Activated CD4-positive, alpha-beta T cell treated with anti-CD3 and anti-CD28 coated beads, Interleukin-2, amount 50 U/mL, for 4 hours (primary cell): ENCODE measurements around the gene MGRN1.

ENCODE experiments used
- DNase-seq, 2 experiments: peaks; one replicate each; pipeline ENCODE4 v3.0.0-alpha.2; 2020

Gene MGRN1

GRCh38 chr16:4606354-4606753, 18.3 kb upstream of the MGRN1 start:
- DNase-seq = no peak

DNA sequence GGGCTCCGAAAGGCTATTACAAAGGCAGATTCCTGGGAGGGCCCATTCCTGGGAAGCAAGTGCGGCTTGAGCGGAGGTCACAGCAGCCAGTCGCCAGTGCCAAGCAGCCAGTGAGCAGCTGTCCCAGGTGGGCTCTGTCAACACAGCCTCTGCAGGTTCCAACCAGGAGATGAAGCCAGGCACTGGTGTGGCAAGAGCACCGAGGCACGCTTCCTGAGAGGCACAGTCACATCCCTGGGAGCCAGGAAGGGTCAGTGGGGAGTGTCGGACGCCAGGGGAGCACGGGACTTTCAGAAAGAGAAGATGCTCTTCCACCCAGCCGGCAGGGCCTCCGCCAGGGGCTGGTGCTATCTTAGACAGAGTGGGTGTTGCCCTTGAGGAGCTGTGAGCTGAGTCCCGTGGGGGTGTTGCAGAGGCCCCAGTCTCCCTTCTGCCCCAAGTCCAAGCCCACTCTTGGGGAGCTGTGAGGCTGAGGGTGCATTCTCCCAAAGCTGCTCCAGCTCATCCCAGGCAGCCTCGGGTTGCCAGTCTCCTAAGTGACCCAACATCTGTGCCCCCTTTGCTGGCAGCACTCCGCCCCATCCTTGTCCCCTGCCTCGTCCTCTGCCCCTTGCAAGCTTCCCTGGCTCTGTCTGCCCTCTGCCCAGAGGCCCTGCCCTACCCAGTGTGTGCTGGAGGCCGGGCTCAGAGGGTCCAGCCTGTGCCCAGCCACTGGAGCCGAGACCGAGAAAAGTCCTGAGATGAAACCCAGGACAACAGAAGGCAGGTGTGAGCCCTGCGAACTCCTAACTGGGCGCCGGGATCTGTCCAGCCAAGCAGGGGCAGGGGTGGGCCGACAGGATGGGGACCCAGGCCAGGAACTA, 16.6 kb upstream of the MGRN1 start:
- no peak for DNase-seq

- DNase-seq = no peak
Observed at GRCh38 chr16:4608704-4608980, 16.0 kb upstream of the MGRN1 start.

DNA sequence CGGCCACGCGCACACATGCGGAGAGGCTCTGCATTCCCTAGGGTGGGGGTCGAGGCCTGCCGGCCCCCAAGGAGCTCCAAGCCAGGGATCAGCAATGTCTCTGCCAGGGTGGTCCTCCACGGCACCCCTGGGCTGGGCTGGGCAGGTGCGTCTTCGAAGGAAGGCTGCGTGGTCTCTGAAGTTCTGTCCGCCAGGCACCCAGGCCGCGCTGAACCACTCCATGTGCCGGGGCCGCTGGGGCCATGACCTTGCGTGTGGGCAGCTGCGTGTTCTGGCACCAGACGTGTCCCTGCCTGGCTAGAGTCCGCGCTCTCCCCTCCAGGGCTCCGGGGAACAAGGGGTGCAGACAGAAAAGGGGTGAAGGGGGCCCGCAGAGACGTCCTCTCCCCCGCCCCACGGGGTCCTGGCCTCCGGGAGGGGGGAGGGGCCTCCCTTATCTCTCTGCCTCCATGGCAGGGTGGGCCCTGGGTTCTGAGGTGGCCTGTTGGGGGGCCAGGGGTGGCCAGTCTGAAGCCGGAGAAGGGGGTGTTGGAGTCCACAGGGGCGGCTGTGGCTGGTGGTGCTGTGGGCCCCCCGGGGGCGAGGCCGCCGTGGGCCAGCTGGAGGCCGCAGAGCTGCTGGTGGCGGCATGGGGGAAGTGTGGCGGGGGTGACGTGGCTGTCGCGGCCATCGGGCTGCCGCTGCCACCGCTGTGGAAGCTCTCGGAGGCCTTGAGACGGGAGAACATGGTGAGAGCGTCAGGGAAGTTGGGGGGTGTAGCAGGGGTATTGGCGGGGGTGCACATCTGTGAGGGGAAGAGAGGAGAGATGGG, 15.2 kb upstream of the MGRN1 start:
- DNase-seq = no peak

- no peak for DNase-seq
Observed at GRCh38 chr16:4610011-4611005, 14.3 kb upstream of the MGRN1 start.

DNA sequence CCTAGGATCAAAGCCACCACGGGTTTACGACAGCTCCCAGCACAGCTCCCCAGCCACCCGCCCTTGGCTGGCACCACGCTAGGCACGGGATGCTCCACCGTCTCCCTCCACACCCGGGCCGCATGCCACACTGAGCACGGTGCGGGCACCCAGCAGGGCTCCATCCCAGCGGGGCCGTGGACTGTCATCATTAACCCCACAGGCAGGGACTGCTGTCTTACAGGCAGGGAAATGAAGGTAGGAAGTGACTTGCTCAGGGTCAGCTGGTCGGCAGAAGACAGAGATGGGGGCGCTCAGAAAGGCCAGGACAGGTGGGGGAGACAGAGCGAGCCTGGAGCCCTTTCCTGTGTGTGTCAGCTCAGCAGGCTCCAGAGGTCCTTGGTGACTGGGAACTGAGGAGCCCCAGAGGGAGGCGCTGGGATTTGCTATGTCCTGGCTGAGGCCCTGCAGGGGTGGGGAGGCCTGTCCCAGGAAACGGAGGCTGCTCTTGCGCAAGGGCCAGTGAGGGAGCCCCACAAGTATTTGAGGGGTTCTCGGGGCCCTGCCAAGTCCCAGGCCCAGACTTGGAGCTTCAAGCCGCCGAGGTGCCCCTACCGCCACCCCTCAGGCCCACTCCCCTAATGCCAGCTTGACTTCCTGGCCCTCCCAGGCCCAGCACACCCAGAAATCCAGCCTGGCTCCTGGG, 13.1 kb upstream of the MGRN1 start:
- DNase-seq = no peak

DNA sequence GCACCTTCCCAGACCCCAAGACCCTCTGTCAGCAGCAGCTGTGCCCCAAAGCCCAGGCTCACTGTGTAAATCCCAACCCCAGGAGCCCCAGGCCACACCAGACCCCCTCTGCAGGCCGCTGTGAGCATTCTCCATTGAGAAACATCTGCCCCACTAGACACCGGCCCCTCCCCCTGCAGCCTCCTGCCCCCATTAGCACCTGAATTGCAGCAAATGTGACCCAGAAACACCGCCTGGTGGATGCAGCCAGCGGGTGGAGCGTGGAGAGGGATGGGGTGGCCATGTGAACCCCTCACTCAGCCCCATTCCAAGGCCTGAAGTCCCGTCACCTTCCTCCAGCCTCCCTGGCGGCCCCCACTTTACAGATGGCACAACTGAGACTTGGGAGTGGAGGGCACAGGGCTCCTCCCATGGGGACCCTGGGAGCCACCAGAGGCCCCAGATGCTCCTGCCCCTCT, 12.1 kb upstream of the MGRN1 start:
- no peak for DNase-seq

- no peak for DNase-seq
Observed at GRCh38 chr16:4612977-4613635, 11.5 kb upstream of the MGRN1 start.

DNA sequence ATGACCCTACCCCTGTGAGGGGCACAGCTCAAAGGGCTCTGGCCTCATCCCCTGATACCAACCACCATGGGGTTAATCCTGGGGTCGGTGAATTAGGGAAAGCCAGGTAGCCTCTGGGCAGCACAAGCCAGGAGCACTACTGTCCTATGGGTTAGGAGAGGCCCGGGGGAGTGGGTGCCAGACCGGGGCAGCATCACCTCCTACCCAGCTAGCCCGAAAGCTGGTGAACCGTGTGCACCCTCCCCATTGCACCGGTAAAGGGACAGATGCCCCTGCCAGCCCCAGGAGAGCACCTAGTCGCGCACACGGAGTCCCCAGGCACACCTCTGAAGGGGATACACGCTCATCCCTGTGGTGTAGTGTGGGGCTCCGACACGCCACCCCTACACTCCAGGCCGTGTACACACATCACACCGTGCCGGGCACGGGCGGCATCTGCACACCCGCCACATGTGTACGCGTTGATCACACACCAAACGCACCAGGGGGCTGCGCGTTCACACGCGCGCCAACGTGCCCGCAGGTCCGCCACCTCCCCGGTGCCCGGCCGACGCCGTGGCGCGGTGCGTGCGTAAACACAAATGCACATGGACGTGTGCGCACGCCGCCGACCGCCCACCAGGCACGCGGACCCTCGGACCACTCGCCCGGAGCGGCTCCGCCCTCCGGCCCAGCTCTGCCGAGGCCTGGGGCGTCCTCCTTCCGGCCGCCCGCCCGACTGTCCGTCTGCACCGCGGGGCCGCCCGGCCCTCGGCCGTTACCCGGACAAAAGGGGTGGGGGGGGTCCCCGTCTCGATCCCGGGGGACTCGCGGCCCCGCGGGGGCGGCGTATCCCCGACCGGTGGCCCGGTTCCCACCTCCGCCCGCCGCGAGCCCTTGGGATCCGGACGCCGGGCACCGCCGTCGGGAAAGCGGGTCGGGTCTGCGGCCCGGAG, 10.7 kb upstream of the MGRN1 start:
- DNase-seq = peak in 1 of 2 experiments; percentile 25

DNA sequence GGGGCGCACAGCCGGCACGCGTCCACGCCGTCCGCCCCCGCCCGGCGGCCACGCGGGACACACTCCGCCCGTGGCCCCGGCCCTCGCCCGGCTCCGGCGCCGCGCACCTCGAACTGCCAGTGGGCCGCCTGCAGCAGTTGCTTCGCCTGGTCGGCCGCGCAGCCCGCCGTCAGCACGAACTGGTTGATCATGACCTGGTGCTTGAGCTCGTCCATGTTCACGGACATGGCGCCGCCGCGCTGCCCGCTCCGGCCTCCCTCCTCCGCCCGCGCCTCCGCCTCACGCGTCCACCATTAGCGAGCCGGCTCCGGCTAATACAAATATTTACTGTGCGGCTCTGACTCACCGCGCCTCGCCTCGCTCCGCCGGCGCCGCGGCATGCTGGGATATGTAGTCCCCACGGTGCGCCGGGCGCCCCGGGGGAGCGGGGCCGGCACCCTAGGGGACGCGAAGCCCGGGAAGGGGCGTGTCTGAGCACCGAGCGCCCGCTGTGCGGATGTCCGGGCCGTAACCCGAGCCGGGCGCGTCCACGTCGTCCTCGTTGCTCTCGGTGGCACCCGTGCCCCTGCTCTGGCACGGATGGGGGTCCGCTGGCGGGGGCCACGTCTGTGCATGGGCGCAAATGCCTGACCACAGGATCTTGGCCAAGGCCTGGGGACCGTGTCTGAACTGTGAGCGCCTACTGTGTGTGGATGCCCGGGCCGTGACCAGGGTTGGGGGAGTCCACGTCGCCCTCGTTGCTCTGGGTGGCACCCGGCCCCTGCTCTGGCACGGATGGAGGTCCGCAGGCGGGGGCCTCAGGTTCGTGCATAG, 9.8 kb upstream of the MGRN1 start, which contains the start of gene UBALD1:
UBALD1 (minus strand) TSS at position 318 of the 813 bp plus-strand sequence; CDS start at position 227, 91 bp downstream.
- peak; percentile 67 to 71 for DNase-seq

DNA sequence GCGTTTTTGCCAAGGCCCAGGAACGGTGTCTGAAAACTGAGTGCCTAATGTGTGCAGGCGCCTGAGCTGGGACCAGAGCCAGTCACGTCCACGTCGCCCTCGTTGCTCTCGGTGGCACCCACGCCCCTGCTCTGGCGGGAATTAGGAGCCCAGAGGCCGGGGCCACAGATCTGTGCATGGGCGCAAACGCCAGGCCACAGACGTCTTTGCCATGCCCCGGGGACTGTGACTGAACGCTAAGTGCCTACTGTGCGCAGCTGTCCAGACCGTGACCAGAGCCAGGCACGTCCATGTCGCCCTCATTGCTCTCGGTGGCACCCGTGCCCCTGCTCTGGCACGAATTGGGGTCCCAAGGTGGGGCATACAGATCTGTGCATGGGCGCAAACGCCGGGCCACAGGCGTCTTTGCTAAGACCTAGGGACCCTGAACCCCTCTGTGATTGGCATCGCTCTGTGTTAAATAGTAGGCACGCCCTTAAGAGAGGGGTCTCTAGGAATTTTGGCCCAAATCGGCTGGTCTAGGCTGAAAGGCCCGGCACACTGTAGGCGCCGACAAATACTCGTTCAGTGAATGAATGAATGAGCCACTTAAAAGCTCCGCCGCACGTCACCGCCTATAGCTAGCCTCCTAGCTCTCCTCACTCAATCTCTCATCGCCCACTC, 9.1 kb upstream of the MGRN1 start:
- DNase-seq = no peak

- peak; percentile 99 for DNase-seq
Observed at GRCh38 chr16:4616047-4616811, 8.4 kb upstream of the MGRN1 start.

GRCh38 chr16:4617880-4618279, 6.7 kb upstream of the MGRN1 start:
- no peak for DNase-seq

DNA sequence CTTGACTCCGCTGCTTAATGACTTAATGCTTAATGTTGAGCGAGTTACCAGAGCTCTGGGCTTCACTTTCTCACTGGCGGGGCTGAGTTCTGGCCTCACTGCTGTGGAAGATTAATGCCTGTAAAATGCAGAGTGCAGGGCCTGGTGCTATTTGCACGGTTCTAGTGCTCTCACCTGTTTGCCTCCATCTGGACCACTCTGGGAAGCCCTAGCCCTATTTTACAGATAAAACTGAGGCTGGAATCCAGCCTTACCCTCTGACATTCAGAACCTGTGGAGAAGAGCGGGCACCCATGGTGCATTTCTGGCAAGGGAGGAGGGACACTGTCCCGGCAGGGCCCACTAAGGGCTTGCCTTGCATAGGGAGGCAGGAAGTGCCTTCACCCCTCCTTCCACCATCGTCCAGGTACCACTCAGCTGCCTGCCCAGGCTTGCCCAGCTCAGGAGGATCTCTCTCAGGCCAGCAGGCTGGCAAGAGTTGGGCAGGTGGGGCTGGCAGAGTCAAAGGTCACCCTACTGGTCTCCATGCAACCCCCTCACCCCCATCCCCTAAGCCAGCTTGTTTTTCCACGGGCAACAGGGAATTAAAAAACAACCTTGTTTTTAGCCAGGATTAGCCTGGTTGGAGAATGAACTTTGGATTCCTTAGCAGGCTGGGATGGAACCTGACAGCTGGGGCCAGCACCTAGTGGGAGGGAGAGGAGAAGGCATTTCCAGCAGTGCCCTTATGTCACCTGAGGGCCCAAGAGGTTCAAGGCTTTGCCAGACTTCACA, 5.8 kb upstream of the MGRN1 start:
- DNase-seq = no peak

- DNase-seq = no peak
Observed at GRCh38 chr16:4623593-4623992, 1.0 kb upstream of the MGRN1 start.

GRCh38 chr16:4624827-4625559, 367 bp downstream of the MGRN1 start:
- peak; percentile 57 to 60 for DNase-seq
